MM.1S (cell line): ENCODE measurements around the gene MFAP2.

Source experiments
- CTCF ChIP-seq: fragments of 300-600 bp; sonication (generic); IDR thresholded peaks from 2 replicates; pipeline ENCODE4 v1.5.1; 2016; ENCODE audit warnings: antibody characterized with exemption, low read length, mixed read lengths
- EZH2 ChIP-seq: fragments of 300-600 bp; sonication (generic); optimal IDR thresholded peaks from 2 replicates; pipeline ENCODE3; 2017; ENCODE audit warnings: low read depth, mild to moderate bottlenecking, antibody characterized with exemption, low read length, mixed read lengths
- EZH2phosphoT487 ChIP-seq: fragments of 300-600 bp; sonication (generic); IDR thresholded peaks from 2 replicates; pipeline ENCODE4 v1.6.1; 2018; ENCODE audit warnings: antibody characterized with exemption, low read length

- TF ChIP-seq CTCF (no peak), EZH2 (no peak), EZH2phosphoT487 (no peak)
Measured at GRCh38 chr1:16967095-16967575, 13.3 kb downstream of the MFAP2 start.
